ENCODE results near the gene TEX38.

DNA sequence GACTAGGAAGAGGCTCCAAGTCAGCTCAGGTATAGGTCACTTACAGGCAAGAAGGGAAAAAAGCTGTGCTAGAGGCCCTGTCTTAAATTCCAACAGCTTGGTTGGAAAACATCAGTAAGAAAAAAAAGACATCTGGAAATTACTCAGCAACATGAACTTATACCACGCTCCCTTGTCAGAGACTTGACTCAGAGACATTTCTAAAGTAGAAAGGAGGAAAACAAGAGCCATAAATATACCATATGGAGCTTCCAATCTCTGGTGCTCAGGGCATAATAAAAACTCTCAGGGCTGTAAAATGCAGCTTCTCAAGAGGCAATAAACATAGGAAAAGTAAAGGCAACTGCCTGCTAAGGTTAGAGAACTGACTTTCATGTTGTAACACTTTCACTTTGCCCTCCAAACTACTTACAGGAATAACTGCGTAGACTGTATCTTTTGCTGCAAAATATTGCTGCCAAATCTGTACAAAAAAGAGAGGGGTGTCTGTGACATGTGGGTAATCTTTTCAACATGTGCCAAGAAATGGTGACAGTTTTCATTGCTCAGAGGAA lies 18.2 kb upstream of the TEX38 start:
- TF ChIP-seq, protein P1, sequence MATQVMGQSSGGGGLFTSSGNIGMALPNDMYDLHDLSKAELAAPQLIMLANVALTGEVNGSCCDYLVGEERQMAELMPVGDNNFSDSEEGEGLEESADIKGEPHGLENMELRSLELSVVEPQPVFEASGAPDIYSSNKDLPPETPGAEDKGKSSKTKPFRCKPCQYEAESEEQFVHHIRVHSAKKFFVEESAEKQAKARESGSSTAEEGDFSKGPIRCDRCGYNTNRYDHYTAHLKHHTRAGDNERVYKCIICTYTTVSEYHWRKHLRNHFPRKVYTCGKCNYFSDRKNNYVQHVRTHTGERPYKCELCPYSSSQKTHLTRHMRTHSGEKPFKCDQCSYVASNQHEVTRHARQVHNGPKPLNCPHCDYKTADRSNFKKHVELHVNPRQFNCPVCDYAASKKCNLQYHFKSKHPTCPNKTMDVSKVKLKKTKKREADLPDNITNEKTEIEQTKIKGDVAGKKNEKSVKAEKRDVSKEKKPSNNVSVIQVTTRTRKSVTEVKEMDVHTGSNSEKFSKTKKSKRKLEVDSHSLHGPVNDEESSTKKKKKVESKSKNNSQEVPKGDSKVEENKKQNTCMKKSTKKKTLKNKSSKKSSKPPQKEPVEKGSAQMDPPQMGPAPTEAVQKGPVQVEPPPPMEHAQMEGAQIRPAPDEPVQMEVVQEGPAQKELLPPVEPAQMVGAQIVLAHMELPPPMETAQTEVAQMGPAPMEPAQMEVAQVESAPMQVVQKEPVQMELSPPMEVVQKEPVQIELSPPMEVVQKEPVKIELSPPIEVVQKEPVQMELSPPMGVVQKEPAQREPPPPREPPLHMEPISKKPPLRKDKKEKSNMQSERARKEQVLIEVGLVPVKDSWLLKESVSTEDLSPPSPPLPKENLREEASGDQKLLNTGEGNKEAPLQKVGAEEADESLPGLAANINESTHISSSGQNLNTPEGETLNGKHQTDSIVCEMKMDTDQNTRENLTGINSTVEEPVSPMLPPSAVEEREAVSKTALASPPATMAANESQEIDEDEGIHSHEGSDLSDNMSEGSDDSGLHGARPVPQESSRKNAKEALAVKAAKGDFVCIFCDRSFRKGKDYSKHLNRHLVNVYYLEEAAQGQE (IDR thresholded peaks at IDR 0.05) = no peak
- TF ChIP-seq FOSL2 (IDR thresholded peaks at IDR 0.05) = no peak
- TF ChIP-seq FOSL2 (CRISPR knock-in tag; IDR thresholded peaks at IDR 0.05) = no peak

Data from A549 (cell line).